Loucy (cell line): Measurements from ENCODE around the gene CSPG5.

Experiments used
- EZH2phosphoT487 ChIP-seq: fragments of 200-600 bp; IDR thresholded peaks from 2 replicates; pipeline ENCODE4 v1.6.1; 2018; ENCODE audit warnings: antibody characterized with exemption, mild to moderate bottlenecking, moderate library complexity, borderline replicate concordance
- TF ChIP-seq, protein P1 (sequence below): fragments of 200-600 bp; sonication (generic); conservative IDR thresholded peaks from 2 replicates; pipeline ENCODE4 v1.5.1; 2014; ENCODE audit warnings: mild to moderate bottlenecking, antibody characterized with exemption, low read length

DNA sequence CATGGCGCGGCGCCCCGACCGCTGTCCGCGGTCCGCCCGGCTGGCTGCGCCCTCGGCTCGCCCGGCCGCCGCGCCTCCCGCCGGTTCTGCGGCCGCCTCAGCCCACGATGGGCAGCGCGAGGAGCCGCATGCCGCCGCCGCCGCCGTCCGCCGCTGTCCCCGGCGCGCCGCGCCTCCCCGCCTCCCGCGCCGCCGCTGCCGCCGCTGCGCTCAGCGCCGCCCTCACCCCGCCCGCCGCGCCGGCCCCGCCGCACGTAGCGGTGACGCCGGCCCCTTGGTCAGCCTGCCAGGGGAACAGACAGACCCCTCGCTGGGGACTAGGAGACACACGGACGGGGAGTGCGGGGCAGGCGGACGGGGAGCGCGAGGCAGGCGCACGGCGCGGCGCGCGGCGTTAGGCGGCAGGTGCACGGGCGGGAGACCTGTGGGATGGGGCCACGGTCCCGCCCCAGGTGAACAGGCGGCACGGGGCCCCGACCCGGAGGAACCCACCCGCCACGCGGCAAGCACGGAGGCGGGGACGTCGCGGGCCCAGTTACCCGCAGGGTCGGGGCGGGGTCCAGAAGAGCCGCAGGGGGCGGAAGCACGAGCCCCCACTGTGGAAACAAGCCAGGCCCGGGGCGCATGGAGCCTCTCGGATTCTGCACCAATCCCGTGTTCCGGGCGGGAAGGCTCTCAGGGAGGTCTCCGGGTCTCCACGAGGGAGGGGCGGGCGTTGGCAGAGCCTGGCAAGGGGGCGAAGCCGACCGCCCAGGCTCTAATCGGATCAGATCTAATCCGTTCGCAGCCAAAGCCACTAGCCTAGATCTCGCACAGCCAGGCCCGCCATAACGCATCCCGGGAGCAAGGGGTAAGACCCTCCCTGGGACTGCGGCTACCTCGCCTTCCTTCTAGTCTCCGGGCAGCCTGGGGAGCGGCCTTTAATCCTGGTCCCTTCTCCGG is at the start of gene CSPG5:
- TF ChIP-seq, protein P1, sequence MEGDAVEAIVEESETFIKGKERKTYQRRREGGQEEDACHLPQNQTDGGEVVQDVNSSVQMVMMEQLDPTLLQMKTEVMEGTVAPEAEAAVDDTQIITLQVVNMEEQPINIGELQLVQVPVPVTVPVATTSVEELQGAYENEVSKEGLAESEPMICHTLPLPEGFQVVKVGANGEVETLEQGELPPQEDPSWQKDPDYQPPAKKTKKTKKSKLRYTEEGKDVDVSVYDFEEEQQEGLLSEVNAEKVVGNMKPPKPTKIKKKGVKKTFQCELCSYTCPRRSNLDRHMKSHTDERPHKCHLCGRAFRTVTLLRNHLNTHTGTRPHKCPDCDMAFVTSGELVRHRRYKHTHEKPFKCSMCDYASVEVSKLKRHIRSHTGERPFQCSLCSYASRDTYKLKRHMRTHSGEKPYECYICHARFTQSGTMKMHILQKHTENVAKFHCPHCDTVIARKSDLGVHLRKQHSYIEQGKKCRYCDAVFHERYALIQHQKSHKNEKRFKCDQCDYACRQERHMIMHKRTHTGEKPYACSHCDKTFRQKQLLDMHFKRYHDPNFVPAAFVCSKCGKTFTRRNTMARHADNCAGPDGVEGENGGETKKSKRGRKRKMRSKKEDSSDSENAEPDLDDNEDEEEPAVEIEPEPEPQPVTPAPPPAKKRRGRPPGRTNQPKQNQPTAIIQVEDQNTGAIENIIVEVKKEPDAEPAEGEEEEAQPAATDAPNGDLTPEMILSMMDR, result no peak
- no peak for TF ChIP-seq EZH2phosphoT487
